Measurements from ENCODE around the gene FMN1.

FMN1 gene

GRCh38 chr15:32904448-32904847 is 290.1 kb downstream of the FMN1 start:
- ChIA-PET POLR2A (no interaction called here), CTCF (interaction anchor here (0.9 to 1.3 kb wide), 2 partner anchors 32 to 235 kb away, joined by 3 read pairs; no protein-coding TSS in a partner anchor)
- DNase-seq (ENCODE audit: extremely low spot score), result no peak
- TF ChIP-seq SUZ12 (IDR thresholded peaks at IDR 0.05) (no peak), ELF4 (IDR thresholded peaks at IDR 0.05) (no peak), BHLHE40 (IDR thresholded peaks at IDR 0.05; ENCODE audit: borderline replicate concordance) (no peak), PKNOX1 (IDR thresholded peaks at IDR 0.05) (no peak), LEF1 (IDR thresholded peaks at IDR 0.05; ENCODE audit: borderline replicate concordance) (no peak), ARNT (IDR thresholded peaks at IDR 0.05) (no peak), NFRKB (IDR thresholded peaks at IDR 0.05) (no peak)

GRCh38 chr15:32903591-32904290 is 290.8 kb downstream of the FMN1 start:
- no peak for DNase-seq (ENCODE audit: extremely low spot score)
- TF ChIP-seq CTBP1 (IDR thresholded peaks at IDR 0.05; ENCODE audit: borderline replicate concordance), result no peak
- ChIA-PET POLR2A (no interaction called here), CTCF (interaction anchor here (0.9 to 1.3 kb wide), 2 partner anchors 32 to 234 kb away, joined by 3 read pairs; no protein-coding TSS in a partner anchor)

GRCh38 chr15:32901995-32902394 is 292.5 kb downstream of the FMN1 start:
- no peak for DNase-seq (ENCODE audit: extremely low spot score)
- ChIA-PET POLR2A (no interaction called here), CTCF (no interaction called here)
- TF ChIP-seq ARNT (IDR thresholded peaks at IDR 0.05) (no peak), FOXM1 (IDR thresholded peaks at IDR 0.05; ENCODE audit: borderline replicate concordance) (no peak), SP1 (IDR thresholded peaks at IDR 0.05) (no peak)

- CTCF ChIA-PET, result interaction anchor here (0.7 kb wide), 1 partner anchor 165 kb away, joined by 3 read pairs; no protein-coding TSS in a partner anchor
- no peak for DNase-seq (ENCODE audit: extremely low spot score)
These were observed 293.3 kb downstream of the FMN1 start for GRCh38 chr15:32901192-32901591.

GRCh38 chr15:32899126-32899596 is 295.4 kb downstream of the FMN1 start:
- peak; percentile 5 for DNase-seq (ENCODE audit: extremely low spot score)
- ChIA-PET CTCF (no interaction called here), POLR2A (no interaction called here)
- TF ChIP-seq ARNT (IDR thresholded peaks at IDR 0.05) (no peak), FOXA1 (IDR thresholded peaks at IDR 0.05) (no peak), FOXM1 (IDR thresholded peaks at IDR 0.05; ENCODE audit: borderline replicate concordance) (no peak), CTBP1 (IDR thresholded peaks at IDR 0.05; ENCODE audit: borderline replicate concordance) (no peak), TARDBP (IDR thresholded peaks at IDR 0.05) (no peak)

More at GRCh38 chr15:32901192-32901591, 293.3 kb downstream of the FMN1 start:
- POLR2A ChIA-PET, result no interaction called here
- no peak for TF ChIP-seq ZNF384 (IDR thresholded peaks at IDR 0.05)
- no peak for TF ChIP-seq FOXK2 (IDR thresholded peaks at IDR 0.05)
- TF ChIP-seq L3MBTL2 (conservative IDR thresholded peaks at IDR 0.05), result no peak
- no peak for TF ChIP-seq FOXM1 (IDR thresholded peaks at IDR 0.05; ENCODE audit: borderline replicate concordance)

GRCh38 chr15:32898414-32898813 is 296.1 kb downstream of the FMN1 start:
- DNase-seq (ENCODE audit: extremely low spot score), result no peak
- POLR2A ChIA-PET, result no interaction called here

GRCh38 chr15:32893421-32893820 is 301.1 kb downstream of the FMN1 start:
- POLR2A ChIA-PET, result no interaction called here
- CTCF ChIA-PET, result no interaction called here
- no peak for TF ChIP-seq SUZ12 (IDR thresholded peaks at IDR 0.05)
- TF ChIP-seq FOXM1 (IDR thresholded peaks at IDR 0.05; ENCODE audit: borderline replicate concordance), result no peak
- DNase-seq (ENCODE audit: extremely low spot score), result no peak

More at GRCh38 chr15:32898414-32898813, 296.1 kb downstream of the FMN1 start:
- TF ChIP-seq ELF4 (IDR thresholded peaks at IDR 0.05) (no peak), LEF1 (IDR thresholded peaks at IDR 0.05; ENCODE audit: borderline replicate concordance) (no peak), HDGF (IDR thresholded peaks at IDR 0.05; ENCODE audit: borderline replicate concordance) (no peak), L3MBTL2 (conservative IDR thresholded peaks at IDR 0.05) (no peak), NFRKB (IDR thresholded peaks at IDR 0.05) (no peak), SUZ12 (IDR thresholded peaks at IDR 0.05) (no peak), BHLHE40 (IDR thresholded peaks at IDR 0.05; ENCODE audit: borderline replicate concordance) (no peak), SP1 (IDR thresholded peaks at IDR 0.05) (no peak), FOXK2 (IDR thresholded peaks at IDR 0.05) (no peak), TARDBP (IDR thresholded peaks at IDR 0.05) (no peak), ARNT (IDR thresholded peaks at IDR 0.05) (no peak), CTBP1 (IDR thresholded peaks at IDR 0.05; ENCODE audit: borderline replicate concordance) (no peak), ZNF384 (IDR thresholded peaks at IDR 0.05) (no peak), FOXA1 (IDR thresholded peaks at IDR 0.05) (no peak), FOXM1 (IDR thresholded peaks at IDR 0.05; ENCODE audit: borderline replicate concordance) (no peak)
- CTCF ChIA-PET, result no interaction called here

- CTCF ChIA-PET, result no interaction called here
- TF ChIP-seq CTBP1 (IDR thresholded peaks at IDR 0.05; ENCODE audit: borderline replicate concordance) (no peak), ARNT (IDR thresholded peaks at IDR 0.05) (no peak), ELF4 (IDR thresholded peaks at IDR 0.05) (no peak), FOXK2 (IDR thresholded peaks at IDR 0.05) (no peak), HDGF (IDR thresholded peaks at IDR 0.05; ENCODE audit: borderline replicate concordance) (no peak), FOXA1 (IDR thresholded peaks at IDR 0.05) (no peak), ZNF384 (IDR thresholded peaks at IDR 0.05) (no peak), SP1 (IDR thresholded peaks at IDR 0.05) (no peak), L3MBTL2 (conservative IDR thresholded peaks at IDR 0.05) (no peak), BHLHE40 (IDR thresholded peaks at IDR 0.05; ENCODE audit: borderline replicate concordance) (no peak)
- no peak for DNase-seq (ENCODE audit: extremely low spot score)
- POLR2A ChIA-PET, result no interaction called here
These were observed 305.3 kb downstream of the FMN1 start for GRCh38 chr15:32889214-32889613.

Measured in HEK293T (cell line).